Non-pigmented ciliary epithelial cell (primary cell): ENCODE results near the gene HECW1.

Experiments used
- DNase-seq: peaks from one replicate; pipeline ENCODE4 v3.0.0-alpha.2; 2010; ENCODE audit warnings: low read depth

HECW1 gene

DNA sequence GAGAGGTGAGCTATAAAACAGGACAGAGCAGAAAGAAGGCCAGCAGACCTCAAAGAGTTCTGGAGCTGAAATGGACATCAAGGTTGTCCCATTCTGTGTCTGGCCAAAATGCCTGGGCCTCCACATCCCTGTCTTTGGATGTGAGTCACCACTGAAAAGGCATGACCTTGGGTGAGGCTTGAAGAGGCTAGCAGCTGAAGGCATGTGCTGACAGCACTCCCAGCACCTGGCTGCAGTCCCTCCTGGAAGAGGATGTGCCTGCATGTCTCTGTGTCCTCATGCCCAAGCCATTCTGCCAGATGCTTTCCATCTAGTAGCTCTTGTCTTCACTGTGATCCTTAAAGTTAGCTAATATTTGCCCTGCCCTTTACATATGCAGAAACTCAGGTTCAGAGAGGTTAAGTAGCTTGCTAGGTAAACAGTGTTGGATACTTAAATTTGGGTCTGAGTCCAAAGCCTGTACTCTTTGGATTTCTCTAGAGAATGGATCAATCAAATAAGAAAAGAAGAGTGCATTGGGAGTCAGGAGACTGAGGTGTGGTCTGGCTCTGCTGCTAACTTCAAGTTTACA is 35.8 kb downstream of the HECW1 start:
- DNase-seq = no peak

DNA sequence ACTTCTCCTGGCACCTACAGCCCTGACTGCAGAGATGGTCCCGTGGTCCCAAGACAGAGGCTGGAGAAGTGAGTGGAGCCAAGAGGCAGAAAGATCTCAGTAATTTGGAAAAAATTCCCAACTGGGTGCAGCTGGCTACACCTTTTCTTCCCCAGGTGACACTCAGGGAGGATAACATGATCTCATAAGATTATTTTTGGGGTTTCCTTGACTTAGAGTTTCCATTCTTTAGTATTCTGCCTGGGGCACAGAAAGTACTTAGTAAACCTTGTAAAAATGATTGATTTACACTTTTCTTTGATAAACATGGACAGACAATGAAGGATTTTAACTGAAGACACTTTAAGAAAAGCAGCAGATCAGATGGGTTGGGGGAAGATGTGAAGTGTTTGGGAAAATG is 38.6 kb downstream of the HECW1 start:
- no peak for DNase-seq

DNA sequence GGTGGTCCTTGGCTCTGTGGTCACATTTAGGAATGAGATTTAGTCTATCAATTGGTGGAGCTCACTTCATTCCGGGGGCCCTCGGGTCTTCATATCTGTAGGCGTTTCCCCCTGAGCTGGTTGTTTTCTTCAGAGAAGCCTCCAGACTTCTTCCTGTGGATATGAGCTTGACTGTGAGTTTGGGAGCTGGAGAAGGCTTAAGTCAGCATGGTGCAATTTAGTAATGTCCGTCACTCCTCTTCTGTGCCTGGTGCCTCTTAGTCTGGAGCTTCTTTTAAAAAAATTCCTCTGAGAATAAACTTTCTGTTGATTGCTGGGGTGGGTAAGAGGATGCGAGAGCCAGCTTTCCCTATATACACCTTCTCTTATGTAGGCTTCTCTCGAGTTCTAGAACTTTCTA is 40.2 kb downstream of the HECW1 start:
- no peak for DNase-seq

DNA sequence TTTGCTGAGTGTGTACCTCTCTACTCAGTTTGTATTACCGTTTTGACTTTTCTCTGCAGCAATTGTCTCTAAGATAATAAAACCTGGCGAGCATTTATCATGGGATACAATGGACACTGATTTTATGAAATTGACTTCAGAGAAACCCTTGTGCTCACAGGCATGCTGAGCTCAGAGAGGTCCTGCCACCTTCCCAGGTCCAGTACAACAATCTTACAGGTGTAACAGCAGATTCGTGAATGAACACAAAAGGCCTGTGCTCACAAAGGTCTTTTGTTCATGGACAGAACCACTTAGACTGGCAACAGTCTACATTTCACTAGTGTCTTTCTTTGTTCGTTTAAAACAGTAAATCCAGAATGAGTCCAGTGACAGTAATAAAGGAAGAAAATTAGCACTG is 43.2 kb downstream of the HECW1 start:
- DNase-seq = no peak

DNA sequence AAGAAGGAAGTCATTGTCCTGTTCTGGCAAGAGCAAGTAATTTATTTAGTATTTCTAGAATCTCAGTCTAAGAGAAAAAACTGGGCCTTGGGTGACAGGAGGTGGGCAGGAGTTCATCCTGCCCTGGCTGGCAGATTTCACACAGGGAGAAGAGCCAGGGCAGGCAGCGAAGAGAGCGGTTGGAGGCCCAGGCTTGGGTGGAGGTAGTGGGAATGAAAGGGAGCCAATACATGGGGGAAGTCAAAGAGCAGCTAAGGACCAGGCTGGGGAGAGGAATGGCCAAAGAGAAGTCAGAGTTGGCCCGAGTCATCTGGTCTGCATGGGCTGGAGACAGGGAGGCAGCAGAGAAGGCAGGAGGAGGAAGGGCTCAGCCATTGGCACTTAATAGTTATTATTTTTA is 51.4 kb downstream of the HECW1 start:
- no peak for DNase-seq

DNA sequence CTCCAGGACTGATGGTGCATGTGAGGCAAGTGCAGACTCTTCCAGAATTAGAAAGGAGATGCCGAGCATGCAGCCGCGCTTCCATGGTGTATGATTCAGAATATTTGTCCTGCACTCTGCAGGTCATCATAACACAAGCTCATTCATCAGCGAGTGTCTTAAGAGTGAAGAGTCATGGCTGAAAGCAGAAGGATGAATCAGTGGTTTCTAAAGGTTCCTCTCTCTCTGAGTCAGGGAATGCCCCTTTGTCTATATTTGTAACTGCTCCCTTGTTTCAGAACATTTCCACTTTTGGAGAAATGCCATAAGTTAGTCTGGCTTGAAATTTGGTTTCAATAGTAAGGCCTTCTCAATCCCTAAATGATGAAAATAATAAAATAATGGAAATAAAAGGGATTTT is 52.3 kb downstream of the HECW1 start:
- DNase-seq = peak; percentile 95

DNA sequence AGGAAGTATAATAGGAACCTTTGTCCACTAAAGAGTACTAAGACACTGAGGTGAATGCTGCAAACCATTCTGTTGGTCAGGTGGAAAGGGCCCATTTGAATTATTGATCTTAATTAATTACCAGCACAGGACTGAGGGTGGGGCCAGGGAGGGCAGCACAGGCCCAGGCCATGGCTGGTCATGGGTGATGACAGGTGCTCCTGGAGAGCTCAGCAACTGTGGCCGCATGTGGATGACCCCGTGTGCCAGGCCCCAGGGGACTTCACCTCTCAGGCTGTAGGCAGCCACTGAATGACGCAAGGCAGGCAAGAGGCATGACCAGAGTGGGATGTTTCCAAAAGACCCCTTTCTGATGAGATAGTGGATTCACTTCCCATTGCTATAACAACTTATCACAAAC is 54.2 kb downstream of the HECW1 start:
- no peak for DNase-seq

DNA sequence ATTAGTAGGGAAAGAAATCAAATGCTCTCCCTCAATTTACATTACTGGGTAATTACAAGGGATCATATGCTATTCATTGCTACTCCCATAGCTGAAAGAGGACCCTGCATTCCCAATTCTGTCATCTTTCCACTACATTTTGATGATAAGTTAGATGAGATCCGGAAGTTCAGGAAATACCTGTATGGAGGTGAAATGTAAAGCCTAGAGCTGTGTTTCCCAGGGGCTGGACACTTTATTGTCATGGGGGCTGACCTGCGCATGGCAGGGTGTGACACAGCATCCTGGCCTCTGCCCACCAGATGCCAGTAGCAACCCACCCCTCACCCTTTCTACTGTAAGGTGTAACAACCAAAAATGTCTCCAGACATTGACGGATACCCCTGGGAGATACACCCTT is 56.6 kb downstream of the HECW1 start:
- DNase-seq = no peak

DNA sequence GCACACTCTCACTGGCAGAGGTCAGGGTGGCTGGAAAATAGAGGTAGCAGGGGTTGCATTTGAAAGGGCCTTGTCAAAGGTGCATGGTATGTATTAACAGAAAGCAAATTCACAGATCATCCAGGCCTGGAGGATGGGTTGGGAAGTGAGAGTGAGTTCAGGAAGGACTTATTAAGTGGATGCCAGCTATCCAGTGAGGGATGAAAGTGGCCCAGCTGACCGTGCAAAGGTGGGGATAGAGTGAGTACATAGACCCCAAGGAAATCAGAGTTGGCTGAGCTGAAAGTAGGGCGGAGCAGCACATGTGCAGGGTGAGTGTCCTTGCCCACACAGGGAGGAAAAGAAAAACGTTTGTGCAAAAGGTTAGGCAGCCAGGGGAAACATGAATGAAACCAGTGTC is 58.1 kb downstream of the HECW1 start:
- DNase-seq = no peak

DNA sequence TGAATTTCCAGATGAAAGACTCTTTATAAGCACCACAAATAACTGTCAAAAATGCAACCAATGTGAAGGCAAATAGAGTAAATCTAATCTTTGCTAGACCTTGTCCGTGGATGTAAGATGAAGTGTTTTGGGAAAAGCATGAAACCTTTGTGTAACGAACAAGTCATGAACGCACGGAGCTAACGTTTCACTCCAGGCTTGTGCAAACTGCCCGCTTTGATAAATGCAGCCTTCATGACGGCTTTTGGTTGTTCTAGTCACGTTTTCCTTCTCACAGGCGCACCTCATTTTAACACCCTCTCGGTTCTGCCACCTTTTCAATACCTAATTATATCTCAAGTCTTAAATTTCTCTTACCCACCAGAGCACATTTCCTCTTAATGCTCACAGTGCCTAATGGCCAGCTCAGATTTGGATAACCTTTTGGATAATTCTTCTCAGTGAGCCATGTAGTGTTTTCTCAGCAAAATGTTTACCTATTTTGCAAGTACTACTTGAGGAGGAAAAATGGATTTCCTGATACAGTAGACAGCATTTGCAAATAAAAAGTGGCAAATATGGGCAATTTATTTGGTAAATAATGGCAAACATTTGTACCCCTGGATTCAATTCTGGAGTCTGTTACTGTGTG is 63.2 kb downstream of the HECW1 start:
- DNase-seq = no peak

DNA sequence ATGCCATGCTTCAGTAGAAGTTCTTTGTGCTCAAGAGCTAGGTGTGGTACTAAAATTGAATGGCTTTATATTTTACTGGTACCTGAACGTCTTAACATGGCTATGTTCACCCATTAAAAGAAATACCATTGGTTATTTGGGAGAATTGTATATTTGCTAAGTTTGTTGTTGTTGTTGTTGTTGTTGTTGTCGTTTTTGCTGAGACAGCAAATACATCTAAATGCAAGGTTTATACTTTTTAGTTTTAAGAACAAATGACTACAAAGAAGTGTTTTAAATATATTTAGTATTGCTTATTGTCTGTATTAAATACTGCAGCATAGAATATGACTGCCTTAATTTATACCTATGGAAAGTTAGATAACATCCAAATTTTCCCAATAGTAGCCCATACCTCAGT is 66.9 kb downstream of the HECW1 start:
- no peak for DNase-seq

DNA sequence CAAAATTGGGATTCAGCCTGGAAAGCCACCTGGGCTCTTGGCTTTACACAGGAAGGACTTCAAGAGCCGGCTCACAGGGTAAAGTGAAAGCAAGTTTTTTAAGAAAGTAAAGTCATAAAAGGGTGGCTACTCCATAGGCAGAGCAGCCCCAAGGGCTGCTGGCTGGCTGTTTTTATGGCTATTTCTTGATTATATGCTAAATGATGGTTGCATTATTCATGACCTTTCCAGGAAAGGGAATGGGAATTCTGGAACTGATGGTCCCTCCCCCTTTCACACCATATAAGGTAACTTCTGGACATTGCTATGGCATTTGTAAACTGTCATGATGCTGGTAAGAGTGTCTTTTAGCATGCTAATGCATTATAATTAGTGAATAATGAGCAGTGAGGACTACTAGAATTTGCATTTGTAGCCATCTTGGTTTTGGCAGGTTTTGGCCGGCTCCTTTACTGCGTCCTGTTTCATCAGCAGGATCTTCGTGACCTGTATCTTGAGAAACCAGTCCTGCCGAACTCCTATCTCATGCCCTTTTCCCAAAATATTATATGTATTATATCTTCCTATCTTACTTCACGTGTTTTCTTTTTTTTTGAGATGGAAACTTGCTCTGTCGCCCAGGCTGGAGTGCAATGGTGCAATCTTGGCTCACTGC is 80.5 kb downstream of the HECW1 start:
- no peak for DNase-seq

DNA sequence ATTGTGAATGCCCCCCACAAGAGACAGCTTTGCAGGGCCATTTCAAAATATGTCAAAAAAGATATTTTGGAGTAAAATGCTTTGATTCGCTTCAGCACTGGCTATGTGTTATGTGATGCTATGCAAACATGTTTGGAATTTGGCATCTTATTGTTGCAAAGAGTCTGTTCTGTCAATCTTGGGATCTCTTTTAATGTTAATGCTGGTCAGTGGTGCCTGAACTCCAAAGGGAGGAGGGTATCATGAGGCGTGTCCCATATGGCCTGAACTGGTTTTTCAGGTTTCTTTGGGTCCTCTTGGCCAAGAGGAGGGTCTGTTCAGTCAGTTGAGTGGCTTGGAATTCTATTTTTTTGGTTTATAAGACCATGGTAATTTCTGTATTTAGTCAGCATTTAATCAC is 81.4 kb downstream of the HECW1 start:
- no peak for DNase-seq

DNA sequence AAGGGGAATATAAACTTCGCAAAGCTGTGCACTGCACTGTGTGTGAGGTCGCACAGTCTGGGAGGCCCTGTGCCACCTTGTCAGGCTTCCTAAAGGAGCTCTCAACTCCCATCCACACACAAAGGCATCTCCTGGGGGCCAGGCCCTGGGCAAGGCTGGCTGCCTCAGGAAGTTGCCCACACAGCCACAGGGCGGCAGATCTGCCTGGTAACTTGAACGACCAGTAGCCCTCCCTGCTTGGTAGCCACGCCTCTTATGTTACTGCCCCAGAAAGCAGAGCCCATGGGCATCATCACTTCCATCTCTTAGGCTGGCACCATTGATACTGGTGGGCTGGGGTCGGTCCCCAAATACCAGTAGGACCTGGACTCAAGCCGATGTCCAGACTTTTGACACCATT is 82.8 kb downstream of the HECW1 start:
- no peak for DNase-seq

DNA sequence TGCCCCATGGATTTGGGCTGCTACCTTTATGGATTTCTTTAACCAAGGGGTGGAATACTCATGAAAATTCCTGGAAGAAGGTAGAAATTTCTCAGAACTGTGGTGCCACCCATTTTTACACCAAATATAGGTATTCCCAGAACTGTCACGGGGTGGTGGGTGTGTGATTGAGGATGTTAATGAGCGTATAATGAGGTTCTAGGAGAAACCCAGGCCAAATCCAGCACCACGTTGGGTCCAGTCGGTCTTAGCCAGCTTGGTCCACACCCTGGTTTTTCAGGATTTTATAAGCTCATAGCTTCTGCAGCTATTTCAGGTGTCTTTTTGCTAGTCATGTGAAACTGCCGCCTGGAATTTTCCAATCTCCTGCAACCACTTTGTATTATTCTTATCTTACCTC is 83.3 kb downstream of the HECW1 start:
- no peak for DNase-seq

DNA sequence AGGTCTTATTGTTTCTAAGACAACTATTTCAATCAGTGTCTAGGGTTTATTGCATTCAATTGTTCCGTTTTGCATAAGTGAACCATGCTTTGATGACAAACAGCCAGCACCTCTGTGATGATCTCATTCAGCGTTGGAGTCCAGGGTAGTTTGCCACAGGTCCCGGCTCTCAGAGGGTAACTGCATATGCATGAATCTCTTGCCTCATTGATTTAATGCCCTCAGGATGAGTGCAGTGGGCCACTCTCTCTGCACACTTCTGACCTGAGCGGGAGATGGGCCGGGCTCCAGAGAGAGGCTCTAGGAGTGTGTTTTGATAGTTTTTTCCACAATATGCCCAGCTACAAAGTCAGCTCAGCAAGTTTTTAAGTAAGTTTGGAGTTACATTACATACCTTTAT is 83.9 kb downstream of the HECW1 start:
- no peak for DNase-seq

DNA sequence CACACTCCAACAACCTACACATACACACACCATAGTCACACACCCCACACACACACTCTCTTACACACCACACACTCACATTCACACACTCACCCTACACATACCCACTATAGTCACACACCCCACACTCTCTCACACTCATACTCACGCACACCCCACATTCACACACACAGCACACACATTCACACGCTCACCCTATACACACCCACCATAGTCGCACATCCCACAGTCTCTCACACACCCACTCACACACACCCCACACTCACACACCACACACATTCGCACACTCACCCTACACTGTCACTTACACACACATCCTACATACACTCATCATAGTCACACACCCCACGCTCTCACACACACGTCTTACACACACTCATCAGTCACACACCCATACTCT is 85.6 kb downstream of the HECW1 start:
- no peak for DNase-seq

DNA sequence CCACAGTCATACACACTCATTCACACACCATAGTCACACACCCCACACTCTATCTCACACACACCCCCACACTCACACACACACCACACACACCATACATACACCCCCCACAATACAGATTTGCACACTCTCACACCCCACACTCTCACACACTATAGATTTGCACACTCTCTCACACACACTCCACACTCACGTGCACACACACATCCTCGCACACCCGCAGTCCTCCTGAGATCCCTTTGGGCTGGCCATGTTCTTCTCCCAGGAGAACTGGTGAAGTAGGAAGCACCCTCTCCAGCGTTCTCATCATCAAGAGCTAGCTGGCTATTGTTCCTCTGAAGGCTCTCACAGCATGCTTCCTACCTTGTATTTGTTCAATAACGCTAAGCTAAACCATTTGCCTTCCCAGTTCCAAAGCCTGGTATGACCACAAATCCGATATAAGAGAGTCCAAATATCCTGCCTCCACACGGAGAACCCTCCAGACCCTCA is 86.2 kb downstream of the HECW1 start:
- DNase-seq = no peak

DNA sequence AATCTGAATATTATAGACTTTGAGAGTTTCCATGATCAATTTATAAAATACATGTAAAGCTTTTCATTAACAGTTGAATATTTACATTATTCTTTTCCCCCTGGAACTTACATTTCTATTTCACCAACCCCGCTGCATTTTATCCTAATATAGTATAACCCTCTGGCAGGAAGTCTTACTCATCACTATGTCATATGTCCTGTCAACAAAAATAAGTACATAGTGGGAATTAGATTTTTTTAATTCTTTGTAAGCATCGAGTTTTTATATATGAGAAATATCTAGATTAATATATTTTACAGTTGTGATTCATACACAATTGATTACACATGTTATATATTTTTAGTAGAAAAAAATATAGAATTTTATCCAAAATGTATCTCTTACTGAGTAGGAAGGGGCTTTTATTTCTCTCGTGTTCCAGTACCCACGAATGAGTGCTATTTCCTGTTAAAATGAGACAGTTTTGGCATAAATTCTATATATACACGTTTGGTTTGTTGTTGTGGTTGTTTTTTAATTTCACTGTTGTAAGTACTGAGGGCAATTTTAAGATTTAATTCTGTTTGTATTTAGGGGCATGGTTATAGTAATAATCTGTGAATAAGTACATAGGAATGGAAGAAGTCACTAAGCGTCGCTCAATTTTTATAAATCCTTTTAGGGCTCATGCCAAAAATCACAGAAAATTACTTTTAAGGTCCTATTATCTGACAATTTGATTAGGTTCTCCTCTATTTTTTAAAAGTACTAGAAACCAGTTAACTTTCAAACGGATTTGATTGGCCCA is 87.1 kb downstream of the HECW1 start:
- DNase-seq = no peak

DNA sequence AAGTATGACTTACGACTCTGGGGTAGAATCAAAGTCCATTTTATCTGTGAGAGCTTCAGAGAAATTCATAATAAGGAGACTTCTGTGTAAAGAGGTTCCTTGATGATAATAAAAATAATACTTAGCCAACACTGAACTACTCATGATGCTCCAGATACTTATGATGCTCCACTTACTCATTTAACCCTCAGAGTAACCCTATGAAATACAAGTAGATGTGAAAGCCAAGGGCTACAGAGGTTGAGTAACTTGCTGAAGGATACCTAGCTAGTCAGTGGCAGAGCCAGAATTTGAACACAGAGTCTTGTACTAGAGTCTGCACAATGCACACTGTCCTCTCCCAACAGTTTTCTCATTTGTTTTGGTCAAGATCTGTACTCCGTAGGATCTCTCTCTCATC is 89.5 kb downstream of the HECW1 start:
- no peak for DNase-seq

DNA sequence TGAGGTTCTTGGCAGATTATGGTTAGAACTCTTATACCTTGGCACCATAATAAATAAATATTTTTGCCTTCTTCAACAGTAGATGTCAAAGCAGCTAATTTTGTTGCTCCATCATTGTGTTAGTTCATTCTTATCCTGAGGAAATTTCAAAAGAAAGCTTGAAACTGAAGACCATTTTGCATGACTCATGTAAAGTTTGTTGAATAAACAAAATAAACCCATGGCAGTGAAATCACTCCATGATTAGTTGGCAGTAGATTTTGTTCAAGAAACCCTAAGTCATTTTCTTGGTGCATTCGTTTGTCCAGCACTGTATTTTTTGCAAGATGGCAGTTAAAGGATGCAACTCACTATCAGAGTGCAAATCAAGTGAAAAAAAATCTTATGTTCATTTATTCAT is 91.6 kb downstream of the HECW1 start:
- DNase-seq = no peak

DNA sequence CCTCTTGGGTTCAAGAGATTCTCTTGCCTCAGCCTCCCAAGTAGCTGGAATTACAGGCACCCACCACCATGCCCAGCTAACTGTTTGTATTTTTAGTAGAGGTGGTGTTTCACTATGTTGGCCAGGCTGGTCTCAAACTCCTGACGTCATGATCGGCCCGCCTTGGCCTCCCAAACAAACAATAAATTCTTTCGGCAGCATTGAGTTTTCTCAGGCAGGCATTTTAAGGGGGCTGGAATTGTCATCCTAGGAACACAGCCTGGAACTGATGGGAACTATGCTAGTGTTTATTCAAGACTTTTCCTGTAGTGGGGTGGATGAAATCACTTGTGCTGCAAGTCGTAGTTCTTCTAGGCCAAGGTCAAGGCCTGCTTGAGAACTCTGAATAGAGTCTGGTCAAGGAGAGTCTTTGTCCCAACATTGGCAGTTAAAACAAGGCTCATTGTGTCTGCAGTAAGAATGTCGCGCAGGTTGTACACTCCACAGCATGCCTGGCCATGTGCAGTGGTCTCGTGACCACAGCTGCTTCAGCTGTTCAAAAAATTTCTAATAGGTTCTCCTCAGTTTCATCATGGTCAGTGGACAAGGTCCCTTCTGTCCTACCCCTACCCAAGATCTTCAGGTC is 92.8 kb downstream of the HECW1 start:
- no peak for DNase-seq

DNA sequence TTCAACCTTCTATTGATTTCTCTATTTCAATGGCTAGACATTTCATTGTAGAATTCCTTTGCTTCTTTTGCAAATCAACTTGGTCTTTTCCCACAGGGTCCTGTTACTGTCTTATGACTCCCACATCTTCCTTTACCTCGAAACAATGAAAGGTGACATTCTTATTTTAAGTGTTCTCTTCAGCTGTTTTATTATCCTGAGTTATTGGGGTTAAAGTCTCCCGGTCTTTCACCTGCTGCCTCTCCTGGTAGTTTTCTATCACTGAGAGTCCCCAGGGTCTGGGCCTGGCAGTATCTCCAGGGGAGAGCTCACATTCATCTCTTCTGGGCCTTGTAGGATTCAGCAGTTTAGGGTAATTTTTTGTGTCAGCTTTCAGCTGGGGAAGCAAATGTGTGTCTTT is 95.8 kb downstream of the HECW1 start:
- DNase-seq = no peak
